ENCODE data around the gene CCL11.

- no peak for TF ChIP-seq CTCF (conservative IDR thresholded peaks at IDR 0.05; ENCODE audit: low read depth, low read length)
- no peak for TF ChIP-seq EZH2phosphoT487 (IDR thresholded peaks at IDR 0.05; ENCODE audit: borderline replicate concordance, low read length)
- TF ChIP-seq EZH2 (IDR thresholded peaks at IDR 0.05; ENCODE audit: low read length, unreplicated experiment): no peak
Observed at GRCh38 chr17:34254146-34254545, 31.4 kb upstream of the CCL11 start.

All from PC-3 (cell line).